Hematopoietic multipotent progenitor cell treated with erythropoietin and hydrocortisone succinate and interleukin-3 and kit ligand, for 8 days (in vitro differentiated cells): ENCODE data around the gene NOS2.
"Not testable (repeated sequence)": the region's sequence is repeated elsewhere in the genome, so short reads cannot be mapped to it uniquely, and the experiment has no call there.

ENCODE experiments used
- DNase-seq: peaks from one replicate; pipeline ENCODE4 v3.0.0-alpha.2; 2015

Gene NOS2

GRCh38 chr17:27783440-27784350 is 16.6 kb downstream of the NOS2 start:
- DNase-seq = no peak

GRCh38 chr17:27782791-27783206 is 17.5 kb downstream of the NOS2 start:
- no peak for DNase-seq

DNA sequence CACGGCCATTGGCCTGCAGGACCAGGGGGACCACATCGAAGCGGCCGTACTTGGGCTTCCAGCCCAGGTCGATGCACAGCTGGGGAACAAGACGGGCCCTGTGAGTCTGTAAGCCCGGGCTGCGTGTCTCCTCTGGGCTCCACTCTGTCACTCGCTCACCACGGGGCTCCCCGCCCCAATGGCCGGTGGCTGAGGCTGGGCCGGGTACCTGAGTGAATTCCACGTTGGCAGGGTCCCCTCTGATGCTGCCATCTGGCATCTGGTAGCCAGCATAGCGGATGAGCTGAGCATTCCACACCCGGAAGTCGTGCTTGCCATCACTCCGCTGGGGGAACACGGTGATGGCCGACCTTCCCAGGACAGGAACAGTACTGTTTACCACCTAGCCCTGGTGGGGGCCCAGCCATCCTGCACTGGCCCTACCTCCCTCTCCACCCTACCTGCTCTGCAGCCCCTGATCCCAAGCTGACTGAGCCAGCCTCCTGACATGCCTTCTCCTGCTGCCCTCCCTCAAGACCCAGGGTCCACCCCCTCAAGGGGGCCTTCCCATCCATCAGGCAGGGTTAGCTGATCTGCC is 19.4 kb downstream of the NOS2 start:
- no peak for DNase-seq

- DNase-seq = no peak
These were observed 20.1 kb downstream of the NOS2 start for GRCh38 chr17:27780092-27780827.

DNA sequence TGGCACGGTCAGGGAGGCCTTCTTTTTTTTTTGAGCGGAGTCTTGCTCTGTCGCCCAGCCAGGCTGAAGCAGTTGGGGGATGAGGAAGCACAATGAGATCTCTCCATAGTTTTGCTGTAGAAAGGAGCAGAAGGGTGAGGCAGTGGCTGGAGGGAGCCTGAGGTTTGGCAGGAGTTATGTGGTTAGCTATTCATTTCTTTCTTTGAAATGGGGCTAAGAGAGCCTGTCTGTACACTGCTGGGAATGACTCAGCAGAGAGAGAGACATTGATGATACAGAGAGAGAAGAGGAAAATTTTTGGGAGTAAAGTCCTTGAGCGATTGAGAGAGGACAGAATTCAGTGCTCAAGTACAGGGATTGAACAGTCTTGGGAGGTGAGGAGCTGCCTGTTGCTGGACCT is 22.1 kb downstream of the NOS2 start:
- DNase-seq = peak; percentile 26

DNA sequence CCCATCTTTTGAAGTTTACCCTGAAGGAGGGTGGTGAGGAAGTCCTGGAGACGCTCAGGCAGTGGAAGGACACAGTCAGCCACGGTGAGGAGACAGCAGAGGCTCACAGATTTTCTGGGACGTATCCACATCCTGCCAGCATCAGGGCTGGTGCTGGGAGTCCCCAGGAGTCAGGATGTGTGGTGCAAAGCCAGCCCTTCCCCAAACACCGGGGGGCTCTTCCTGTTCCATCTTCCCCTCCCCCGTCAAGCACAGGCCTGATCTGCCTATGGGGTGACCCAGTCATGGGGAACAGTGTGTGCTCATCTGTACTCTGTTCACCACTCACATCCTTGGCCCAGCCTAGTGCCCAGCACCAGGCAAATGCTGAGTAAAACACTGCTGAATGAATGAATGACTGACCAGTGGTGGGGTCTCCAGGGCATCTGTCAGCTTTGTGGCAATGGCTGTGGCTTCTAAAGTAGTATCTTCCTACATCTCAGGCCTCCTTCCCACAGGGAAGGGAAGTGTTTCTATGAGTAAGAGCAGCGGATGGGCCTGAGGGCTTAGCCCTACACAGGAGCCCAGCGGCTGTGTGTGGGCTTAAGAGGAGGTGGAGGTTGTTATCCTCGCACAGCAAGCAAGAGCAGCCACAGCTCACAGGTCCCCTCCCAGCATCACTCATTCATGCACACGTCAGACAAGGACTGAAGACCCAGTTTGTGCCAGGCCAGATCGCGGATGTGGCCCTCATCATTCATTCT is 23.3 kb downstream of the NOS2 start:
- DNase-seq = no peak

DNA sequence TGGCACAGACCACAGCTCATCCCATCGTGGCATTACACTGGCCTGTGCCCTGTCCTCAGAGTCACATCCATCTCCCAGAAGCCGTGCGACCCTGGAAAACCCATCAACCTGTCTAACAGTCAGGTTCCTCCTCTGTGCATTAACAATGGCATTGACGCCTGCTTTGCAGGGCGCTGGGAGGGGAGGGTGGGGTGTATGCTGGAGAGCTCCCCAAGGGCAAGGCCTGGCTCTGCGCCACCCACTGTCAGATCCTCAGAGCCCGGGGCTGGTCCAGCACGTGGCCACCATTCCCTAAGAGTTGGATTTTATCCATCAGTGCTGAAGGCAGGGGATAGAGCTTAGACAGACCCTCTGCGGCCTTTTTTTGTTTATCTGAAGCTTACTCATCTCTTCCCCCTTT is 28.7 kb downstream of the NOS2 start:
- DNase-seq = no peak

- DNase-seq = no peak
These were observed 29.5 kb downstream of the NOS2 start for GRCh38 chr17:27770877-27771276.

GRCh38 chr17:27768858-27769410 is 31.4 kb downstream of the NOS2 start:
- DNase-seq = no peak

DNA sequence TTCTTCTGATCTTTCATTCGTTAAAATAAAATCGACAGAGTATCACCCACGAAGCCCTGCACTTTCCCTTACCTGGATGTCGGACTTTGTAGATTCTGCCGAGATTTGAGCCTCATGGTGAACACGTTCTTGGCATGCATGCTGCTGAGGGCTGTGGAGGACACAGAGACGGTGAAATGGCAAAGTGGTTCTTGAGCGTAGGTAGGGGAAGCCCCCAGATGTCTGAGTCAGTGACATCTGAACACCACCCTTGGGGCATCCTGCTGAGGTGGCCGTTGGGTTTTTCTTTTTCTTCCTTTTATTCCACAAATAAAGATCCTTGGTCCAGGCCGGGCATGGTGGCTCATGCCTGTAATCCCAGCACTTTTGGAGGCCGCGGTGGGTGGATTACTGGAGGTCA is 33.9 kb downstream of the NOS2 start:
- no peak for DNase-seq

- DNase-seq = no peak
These were observed 35.0 kb downstream of the NOS2 start for GRCh38 chr17:27765353-27765752.

DNA sequence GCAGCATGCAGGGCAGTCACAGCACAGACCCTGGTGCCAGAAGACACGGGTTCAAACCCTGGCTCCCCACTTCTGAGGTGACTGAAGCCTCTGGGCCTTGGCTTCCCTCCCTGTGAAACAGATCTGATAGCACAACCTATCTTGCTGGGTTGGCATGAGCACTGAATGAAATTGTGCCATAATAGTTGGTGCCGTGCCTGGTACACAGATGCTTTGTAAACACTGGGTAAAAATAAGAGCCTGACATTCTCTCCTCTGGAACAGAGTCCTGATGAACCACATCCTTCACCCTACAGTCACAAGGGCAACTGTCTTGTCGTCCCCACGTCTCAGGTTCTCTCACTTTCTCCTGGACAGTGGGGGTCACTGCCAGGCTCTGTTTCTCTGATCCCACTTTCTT is 35.7 kb downstream of the NOS2 start:
- DNase-seq = no peak

GRCh38 chr17:27762527-27763305 is 37.6 kb downstream of the NOS2 start:
- peak; percentile 58 for DNase-seq

- DNase-seq = not testable (repeated sequence)
These were observed 39.4 kb downstream of the NOS2 start for GRCh38 chr17:27760931-27761330.

DNA sequence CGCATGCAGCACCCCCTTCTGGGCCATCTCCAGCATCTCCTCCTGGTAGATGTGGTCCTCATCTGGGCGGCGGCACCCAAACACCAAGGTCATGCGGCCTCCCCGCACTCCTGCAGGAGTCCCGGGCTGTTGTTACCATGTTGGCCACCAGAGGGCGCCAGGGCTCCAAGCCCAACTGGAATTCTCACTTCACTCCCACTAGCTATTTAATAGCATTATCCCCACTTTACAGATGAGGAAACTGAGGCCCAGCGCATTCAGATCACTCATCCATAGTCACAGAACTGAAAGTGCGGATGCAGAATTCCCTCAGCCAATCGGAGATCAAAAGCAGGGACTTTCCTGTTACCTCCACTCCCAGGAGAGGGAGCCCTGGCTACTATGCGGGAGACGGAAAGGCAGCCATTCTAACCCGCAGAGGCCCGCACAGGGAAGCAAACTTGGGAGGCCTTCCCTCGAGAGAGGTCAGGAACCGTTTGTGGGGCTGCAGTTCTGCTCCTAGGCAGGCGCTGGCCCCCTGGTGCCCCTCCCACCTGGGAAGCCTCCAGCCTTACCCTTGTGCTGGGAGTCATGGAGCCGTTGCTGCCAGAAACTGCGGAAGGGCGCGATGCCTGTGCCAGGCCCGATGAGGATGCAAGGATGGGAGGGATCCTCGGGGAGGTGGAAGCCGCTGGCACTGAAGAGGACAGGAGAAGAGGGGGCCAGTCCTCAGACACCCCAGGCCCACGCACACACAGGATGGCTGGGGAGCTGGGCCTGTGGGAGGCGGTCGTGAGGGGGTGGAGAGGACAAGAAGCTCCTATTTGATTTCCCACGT is 40.1 kb downstream of the NOS2 start:
- DNase-seq = peak; percentile 58

- DNase-seq = no peak
These were observed 40.8 kb downstream of the NOS2 start for GRCh38 chr17:27759528-27759927.

DNA sequence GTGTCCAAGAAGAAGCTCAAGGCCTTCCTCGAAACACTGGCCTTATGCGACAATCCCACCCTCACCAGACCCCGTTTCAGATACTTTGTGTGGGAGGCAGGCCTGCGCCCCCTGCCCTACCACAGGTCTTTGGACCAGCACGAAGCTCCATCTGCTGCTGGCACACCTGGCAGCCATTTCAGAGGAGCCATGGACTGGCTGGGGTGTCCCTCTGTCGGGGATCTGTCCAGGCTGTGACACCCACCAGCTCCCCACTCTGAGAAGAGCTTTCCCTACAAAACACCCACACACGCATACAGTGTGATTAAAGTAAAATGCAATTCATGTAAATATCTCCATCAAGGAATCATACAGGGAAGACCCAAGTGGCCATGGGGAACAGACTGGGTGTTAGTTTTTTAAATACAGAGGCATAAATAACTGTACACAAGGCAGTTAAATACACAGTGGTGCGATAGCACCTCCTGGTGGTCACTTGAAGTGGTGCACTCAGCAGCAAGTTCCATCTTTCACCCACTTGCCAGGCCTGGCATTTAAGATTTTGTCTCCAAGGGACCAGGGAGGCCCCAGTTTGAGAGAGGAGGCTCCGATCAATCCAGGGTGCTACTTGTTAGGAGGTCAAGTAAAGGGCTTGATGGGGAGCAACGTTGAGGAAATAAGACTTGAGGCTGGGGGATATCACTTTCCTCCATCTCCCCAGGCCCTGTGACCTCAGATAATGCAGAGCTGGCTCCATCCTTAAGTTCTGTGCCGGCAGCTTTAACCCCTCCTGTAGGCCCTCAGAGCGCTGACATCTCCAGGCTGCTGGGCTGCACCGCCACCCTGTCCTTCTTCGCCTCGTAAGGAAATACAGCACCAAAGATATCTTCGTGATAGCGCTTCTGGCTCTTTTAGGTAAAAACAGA is 43.6 kb downstream of the NOS2 start:
- DNase-seq = peak; percentile 70

GRCh38 chr17:27755706-27756466 is 44.4 kb downstream of the NOS2 start:
- no peak for DNase-seq

DNA sequence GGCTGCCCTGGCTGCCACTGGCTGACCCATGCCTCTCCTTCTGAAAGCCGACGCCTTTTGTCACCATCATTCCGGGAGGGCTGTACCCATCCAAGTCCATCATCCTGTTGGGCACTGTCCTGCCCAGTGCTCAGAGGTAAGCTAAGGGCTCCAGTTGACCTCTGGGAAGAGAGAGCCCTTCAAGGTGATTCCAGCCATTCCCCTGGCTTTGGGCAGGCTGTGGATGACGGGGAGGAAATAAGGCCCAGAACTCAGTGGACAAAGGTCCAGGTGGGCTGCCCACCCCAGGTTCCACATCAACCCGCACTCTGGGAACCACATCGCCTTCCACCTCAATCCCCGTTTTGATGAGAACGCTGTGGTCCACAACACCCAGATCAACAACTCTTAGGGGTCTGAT is 45.8 kb downstream of the NOS2 start:
- DNase-seq = no peak
